Activated CD8-positive, alpha-beta memory T cell treated with anti-CD3 and anti-CD28 coated beads for 1 hour (primary cell): Measurements from ENCODE around the gene PRPF38B.
"Not testable (repeated sequence)": the region's sequence is repeated elsewhere in the genome, so short reads cannot be mapped to it uniquely, and the experiment has no call there.

Source experiments
- DNase-seq, 2 donors: peaks; one replicate each; pipeline ENCODE4 v3.0.0-alpha.2; 2020; ENCODE audit warnings: low read depth in 1 of 2; ENCODE audit errors: extremely low read depth in 1 of 2

Gene PRPF38B, protein sequence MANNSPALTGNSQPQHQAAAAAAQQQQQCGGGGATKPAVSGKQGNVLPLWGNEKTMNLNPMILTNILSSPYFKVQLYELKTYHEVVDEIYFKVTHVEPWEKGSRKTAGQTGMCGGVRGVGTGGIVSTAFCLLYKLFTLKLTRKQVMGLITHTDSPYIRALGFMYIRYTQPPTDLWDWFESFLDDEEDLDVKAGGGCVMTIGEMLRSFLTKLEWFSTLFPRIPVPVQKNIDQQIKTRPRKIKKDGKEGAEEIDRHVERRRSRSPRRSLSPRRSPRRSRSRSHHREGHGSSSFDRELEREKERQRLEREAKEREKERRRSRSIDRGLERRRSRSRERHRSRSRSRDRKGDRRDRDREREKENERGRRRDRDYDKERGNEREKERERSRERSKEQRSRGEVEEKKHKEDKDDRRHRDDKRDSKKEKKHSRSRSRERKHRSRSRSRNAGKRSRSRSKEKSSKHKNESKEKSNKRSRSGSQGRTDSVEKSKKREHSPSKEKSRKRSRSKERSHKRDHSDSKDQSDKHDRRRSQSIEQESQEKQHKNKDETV

DNA sequence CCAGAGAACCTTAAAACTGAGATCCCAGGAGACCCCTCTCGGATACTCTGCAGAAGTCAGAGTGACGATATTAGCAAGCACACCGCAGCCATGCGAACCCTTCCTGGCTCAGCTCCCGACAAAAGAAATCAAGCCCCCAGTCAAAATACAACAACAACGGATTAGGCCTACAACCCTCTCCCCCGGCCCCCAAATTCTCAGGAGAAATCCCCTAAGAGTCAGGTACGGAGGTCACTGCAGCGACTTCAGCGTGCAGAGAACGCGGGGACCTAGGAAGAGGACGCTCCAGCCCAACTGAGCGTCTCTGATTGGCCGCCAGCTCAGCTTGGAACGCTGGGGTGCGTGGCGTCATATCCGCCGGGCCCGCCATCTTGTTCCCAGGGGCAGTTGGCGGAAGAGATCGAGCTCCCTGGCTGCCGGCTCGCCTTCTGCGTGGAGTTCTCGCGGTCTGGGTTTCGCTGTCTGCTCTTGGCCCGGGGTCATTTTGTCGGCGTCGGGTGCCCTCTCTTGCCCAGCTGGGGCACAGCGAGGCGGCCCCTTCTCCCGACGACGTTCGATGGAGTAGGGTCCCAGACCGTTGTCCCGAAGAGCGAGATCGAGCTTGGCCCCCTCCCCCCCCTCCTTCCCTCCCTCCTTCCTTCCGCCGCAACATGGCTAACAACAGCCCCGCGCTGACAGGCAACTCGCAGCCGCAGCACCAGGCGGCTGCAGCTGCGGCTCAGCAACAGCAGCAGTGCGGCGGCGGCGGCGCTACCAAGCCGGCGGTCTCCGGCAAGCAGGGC, at the start of gene PRPF38B:
Gene PRPF38B, plus strand, starts transcription at position 369 of the 782 bp plus-strand sequence. Its CDS starts 282 bp downstream, at position 651.
- DNase-seq = peak; percentile 82 to 89

DNA sequence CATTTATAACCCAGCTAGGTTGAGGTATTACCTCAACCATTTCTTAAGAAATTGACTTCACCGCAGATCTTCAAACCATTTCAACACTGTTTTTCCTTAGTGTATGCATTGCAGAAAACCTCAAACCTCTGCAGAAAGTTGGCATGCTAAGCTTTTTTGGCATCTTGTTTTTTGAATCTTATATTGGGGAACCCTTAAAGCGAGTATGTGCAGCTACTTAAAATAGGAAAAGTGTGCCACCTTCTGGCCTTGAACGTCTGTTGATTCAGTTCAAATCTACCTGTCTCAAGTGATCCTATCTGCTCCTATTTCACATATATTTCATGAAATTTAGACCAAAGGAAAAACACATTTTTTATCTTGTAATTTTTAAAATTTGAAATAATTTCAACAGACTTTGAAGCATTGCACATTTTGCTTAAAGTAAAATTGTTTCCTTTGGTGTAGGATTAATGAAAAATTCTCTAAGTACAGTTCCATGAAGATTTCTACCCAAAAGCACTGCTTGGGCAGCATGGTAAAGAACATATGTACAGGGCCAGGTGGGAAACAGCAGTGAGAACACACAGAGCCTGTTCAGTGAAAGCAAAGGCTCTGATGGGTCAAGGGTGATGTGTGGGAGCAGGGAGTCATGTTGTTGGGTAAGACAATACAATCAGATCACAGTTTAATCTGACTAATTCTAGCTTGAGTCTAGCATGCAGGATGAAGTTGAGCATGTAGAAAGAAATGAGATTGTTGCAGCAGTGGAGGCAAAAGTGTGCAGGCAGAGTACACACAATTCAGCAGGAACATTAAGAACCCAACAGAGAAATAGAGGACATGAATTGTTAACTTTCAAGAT, 48.4 kb upstream of the PRPF38B start:
- DNase-seq = no peak

GRCh38 chr1:108644984-108645383, 47.1 kb upstream of the PRPF38B start:
- DNase-seq = no peak

DNA sequence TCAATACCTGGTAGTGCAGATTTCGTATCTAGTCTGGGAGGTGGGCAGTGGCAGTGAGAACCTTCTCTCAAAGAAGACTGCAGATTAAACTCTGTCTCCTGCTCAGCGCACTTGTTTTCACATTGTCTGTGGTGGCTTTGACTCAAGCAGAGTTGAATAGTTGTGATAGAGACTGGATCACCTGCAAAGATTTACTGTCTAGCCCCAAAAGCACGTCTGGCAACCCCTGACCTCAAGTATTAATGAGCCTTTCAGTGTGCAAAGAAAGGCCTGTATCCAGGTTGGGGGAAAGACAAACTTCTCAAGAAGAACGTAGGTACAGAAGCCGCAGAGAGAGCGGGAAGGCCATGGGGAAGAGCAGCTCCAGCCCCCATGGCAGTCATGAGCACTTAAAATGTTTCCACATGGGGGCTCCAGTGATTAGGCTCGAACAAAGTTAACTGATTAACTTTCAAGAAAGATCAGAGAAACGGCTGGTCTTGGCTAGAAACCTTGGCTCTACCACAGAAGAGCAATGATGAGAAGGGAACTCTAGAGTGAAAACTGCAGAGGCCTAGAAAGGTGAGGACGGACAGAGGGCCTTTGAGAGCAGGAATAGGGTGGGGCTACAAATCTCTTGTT, 46.4 kb upstream of the PRPF38B start:
- no peak for DNase-seq

- DNase-seq = no peak
Measured at GRCh38 chr1:108646265-108646647, 45.9 kb upstream of the PRPF38B start.

DNA sequence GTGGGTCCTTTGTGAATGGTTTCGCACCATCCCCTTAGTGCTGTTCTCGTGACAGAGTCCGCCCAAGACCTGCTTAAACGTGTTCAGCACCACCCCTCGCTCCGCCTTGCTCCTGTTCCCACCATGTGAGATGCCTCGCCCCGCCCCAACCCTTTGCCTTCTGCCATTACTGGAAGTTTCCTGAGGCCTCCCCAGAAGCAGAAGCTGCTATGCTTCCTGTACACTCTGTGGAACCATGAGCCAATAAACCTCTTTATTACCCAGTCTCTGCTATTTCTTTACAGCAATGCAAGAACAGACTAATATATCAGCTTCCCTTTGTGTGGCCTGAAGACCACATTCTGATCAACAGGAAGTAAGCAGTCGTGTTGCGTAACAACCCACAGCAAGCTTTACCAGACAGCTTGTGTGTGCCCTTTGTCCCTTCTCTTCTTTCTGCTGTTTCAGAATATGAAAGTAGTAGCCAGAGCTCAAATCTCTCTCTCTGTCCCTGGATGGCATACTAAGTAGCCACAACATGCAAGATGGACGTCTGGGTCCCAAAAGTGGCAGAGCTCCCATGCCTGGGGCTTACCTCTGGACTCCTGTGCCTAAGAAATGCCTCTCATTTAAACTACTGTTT, 45.4 kb upstream of the PRPF38B start:
- peak; percentile 56 to 62 for DNase-seq

GRCh38 chr1:108653431-108654105, 38.5 kb upstream of the PRPF38B start:
- DNase-seq = no peak

GRCh38 chr1:108657356-108658080, 34.6 kb upstream of the PRPF38B start:
- no peak for DNase-seq

DNA sequence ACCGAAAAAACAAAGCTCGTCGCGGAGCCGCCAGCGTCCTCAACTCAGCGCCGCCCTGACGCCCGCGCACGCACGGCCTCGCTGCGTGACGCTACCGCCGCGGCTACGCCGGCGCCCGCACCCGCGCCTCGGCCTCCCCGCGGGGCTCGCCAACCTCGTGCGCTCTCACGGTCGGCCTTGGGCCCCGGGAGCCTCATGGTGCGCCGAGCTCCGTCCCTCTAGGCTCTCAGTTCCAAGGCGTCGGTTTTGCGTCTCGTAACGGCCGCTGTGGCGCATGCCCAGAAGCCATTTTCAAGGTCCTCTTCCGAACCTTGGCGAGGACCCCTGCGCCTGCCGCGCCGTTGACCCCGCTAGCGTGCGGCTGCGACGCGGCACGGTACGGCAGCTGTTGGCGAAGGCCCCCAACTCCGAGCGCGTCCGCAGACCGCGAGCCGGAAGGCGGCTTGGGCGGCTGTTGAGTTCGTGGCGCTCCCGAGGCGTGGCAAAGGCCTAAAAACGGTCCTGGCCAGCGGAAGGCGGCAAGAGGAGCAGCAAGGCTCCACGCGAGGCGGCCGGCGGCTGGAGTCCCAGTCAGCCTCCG, 31.0 kb upstream of the PRPF38B start, which contains the start of gene HENMT1:
Gene HENMT1, minus strand, starts transcription at position 64 of the 580 bp plus-strand sequence. CDS start 1,209 bp downstream, outside the sequence.
- DNase-seq = peak; percentile 54 to 55

- DNase-seq = no peak
Measured at GRCh38 chr1:108663074-108663473, 29.0 kb upstream of the PRPF38B start.

DNA sequence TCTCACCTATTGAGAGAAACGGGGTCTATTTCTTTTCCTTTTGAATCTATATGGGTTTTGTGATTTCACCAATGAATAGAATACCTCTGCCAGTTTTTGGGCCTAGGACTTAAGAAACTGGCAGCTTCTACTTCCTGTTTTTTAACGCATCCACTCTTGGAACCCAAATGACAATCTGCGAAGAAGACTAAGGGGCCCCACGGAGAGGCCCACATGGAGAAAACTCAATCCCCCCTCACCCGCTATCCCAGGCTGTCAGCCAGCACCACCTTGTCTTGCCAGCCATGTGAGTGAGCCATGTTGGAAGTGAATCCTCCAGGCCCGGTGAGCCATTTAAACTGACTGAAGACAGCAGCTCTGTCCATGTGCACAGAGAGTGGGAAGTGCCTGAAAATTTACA, 27.6 kb upstream of the PRPF38B start:
- DNase-seq = no peak

- DNase-seq = no peak
Measured at GRCh38 chr1:108665067-108665466, 27.0 kb upstream of the PRPF38B start.

GRCh38 chr1:108665771-108666170, 26.3 kb upstream of the PRPF38B start:
- no peak for DNase-seq

GRCh38 chr1:108667422-108667821, 24.7 kb upstream of the PRPF38B start:
- DNase-seq = not testable (repeated sequence)

GRCh38 chr1:108668777-108669176, 23.3 kb upstream of the PRPF38B start:
- no peak for DNase-seq

GRCh38 chr1:108669679-108670078, 22.4 kb upstream of the PRPF38B start:
- DNase-seq = no peak

DNA sequence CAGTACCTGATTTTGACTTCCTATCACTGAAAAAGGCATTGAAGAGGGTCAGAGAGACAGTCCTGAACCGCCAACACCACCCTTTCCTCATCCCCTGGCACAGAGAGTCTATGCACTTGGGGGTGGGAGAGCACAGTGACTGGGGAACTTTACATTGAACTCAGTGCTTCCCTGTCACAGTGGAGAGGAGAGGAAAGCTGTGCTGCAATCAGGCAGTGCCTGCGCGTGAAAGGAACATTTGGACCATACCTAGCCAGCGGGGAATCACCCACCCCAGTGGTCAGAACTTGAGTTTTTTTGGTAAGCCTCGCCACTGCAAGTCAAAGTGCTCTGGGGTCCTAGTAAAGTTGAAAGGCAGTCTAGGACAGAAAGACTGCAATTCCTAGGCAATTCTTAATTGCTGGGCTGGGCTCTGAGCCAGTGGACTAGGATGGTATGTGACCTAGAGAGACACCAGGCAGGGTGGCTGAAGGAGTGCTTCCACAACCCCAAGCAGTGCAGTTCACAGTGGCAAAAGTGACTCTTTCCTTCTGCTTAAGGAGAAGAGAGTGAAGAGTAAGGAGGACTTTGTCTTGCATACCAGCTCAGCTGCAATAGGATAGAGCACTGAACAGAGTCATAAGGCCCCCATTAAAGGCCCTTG, 21.9 kb upstream of the PRPF38B start:
- no peak for DNase-seq

GRCh38 chr1:108671143-108671542, 21.0 kb upstream of the PRPF38B start:
- DNase-seq = no peak
